ENCODE data around the gene ZPLD1. TPM values are rescaled to one million over a fixed set of nuclear protein-coding genes. Genes with fewer than 3 reads are reported as not detected.
A peak's percentile ranks its signal among the peaks of the same experiment; 100 is the strongest.

ZPLD1 gene
- polyA plus RNA-seq (ENCODE audit: insufficient read length in 12 of 12): under 1 TPM in 3 of 12 donors, not detected in 9; 0.05 to 0.08 (median 0.07) TPM
- long read RNA-seq, donor 1: 0 reads
- long read RNA-seq, donor 2: 0 reads
- long read RNA-seq, donor 3: 0 reads
- long read RNA-seq, donor 4: 0 reads
- long read RNA-seq, donor 5: 0 reads
- long read RNA-seq, donor 6: 0 reads
- long read RNA-seq, donor 7: 0 reads
- long read RNA-seq, donor 8: 0 reads
- long read RNA-seq, donor 9: 0 reads
- long read RNA-seq, donor 10: 0 reads
- long read RNA-seq, donor 11: 0 reads

GRCh38 chr3:102434715-102435114 is at the start of gene ZPLD1:
Gene ZPLD1, plus strand, starts transcription at chr3:102435015. Its CDS starts 3,473 bp downstream, at chr3:102438488.
- DNase-seq: no peak

- DNase-seq: no peak
These were observed 44.5 kb upstream of the ZPLD1 start for GRCh38 chr3:102390171-102390864.

GRCh38 chr3:102390916-102391315 is 43.9 kb upstream of the ZPLD1 start:
- DNase-seq: no peak

- no peak for DNase-seq
These were observed 43.3 kb upstream of the ZPLD1 start for GRCh38 chr3:102391491-102391890.

GRCh38 chr3:102394517-102394916 is 40.3 kb upstream of the ZPLD1 start:
- no peak for DNase-seq

- DNase-seq: no peak
These were observed 36.6 kb upstream of the ZPLD1 start for GRCh38 chr3:102398176-102398575.

- DNase-seq: no peak
These were observed 36.1 kb upstream of the ZPLD1 start for GRCh38 chr3:102398666-102399065.

- DNase-seq: no peak
These were observed 34.7 kb upstream of the ZPLD1 start for GRCh38 chr3:102400142-102400541.

- no peak for DNase-seq
These were observed 34.0 kb upstream of the ZPLD1 start for GRCh38 chr3:102400766-102401165.

GRCh38 chr3:102410616-102411015 is 24.2 kb upstream of the ZPLD1 start:
- no peak for DNase-seq

- peak; percentile 3 for DNase-seq
These were observed 19.3 kb upstream of the ZPLD1 start for GRCh38 chr3:102415553-102415952.

- no peak for DNase-seq
These were observed 15.0 kb upstream of the ZPLD1 start for GRCh38 chr3:102419786-102420185.

GRCh38 chr3:102441832-102442231 is 7.0 kb downstream of the ZPLD1 start:
- DNase-seq: no peak

- DNase-seq: no peak
These were observed 8.2 kb downstream of the ZPLD1 start for GRCh38 chr3:102443021-102443420.

- peak; percentile 10 for DNase-seq
These were observed 9.3 kb downstream of the ZPLD1 start for GRCh38 chr3:102444101-102444500.

- DNase-seq: no peak
These were observed 12.5 kb downstream of the ZPLD1 start for GRCh38 chr3:102447272-102447671.

- no peak for DNase-seq
These were observed 14.5 kb downstream of the ZPLD1 start for GRCh38 chr3:102449341-102449740.

GRCh38 chr3:102449930-102450329 is 15.1 kb downstream of the ZPLD1 start:
- DNase-seq: no peak

- no peak for DNase-seq
These were observed 16.2 kb downstream of the ZPLD1 start for GRCh38 chr3:102450976-102451375.

- DNase-seq: no peak
These were observed 16.7 kb downstream of the ZPLD1 start for GRCh38 chr3:102451543-102451942.

- DNase-seq: no peak
These were observed 19.4 kb downstream of the ZPLD1 start for GRCh38 chr3:102454181-102454580.

GRCh38 chr3:102457644-102458043 is 22.8 kb downstream of the ZPLD1 start:
- no peak for DNase-seq

- no peak for DNase-seq
These were observed 25.8 kb downstream of the ZPLD1 start for GRCh38 chr3:102460579-102460978.

GRCh38 chr3:102464261-102464660 is 29.4 kb downstream of the ZPLD1 start:
- DNase-seq: no peak
